ENCODE measurements around the gene ZC3H7A.

DNA sequence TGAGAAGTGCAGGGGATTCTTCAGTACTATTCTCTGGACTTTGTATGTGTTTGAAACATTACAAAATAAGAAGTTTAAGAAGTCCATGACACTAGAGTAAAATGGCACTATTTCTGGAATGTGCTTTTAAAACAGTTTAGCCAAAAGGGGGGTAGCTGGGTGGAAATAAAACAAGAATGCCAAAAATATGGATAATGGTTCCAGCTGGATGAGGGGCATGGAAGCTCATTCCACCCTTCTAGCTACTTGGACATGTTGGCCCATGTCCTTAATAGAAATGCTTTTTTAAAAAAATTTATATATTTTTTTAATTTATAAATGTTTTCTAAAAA lies 13.1 kb downstream of the ZC3H7A start:
- TF ChIP-seq SUZ12 (IDR thresholded peaks at IDR 0.05), result no peak
- no peak for TF ChIP-seq ARNT (IDR thresholded peaks at IDR 0.05)
- no peak for TF ChIP-seq ELF4 (IDR thresholded peaks at IDR 0.05)
- TF ChIP-seq TARDBP (IDR thresholded peaks at IDR 0.05), result no peak
- no peak for TF ChIP-seq FOXK2 (IDR thresholded peaks at IDR 0.05)
- no peak for TF ChIP-seq SP1 (IDR thresholded peaks at IDR 0.05)
- TF ChIP-seq FOXA1 (IDR thresholded peaks at IDR 0.05), result no peak
- no peak for TF ChIP-seq FOXM1 (IDR thresholded peaks at IDR 0.05; ENCODE audit: borderline replicate concordance)
- no peak for TF ChIP-seq BHLHE40 (IDR thresholded peaks at IDR 0.05; ENCODE audit: borderline replicate concordance)
- TF ChIP-seq CTBP1 (IDR thresholded peaks at IDR 0.05; ENCODE audit: borderline replicate concordance), result no peak

Data from HEK293T (cell line).